GM19455 (cell line): ENCODE data around the gene MTFR2.
A peak's percentile ranks its signal among the peaks of the same experiment; 100 is the strongest.
"Not testable (repeated sequence)": the region's sequence is repeated elsewhere in the genome, so short reads cannot be mapped to it uniquely, and the experiment has no call there.

ENCODE experiments used
- ATAC-seq: cut with Tn5 transposase; IDR thresholded peaks from one replicate; pipeline ENCODE4 v1.9.1; 2021; ENCODE audit not compliant: unreplicated experiment

The MTFR2 gene

GRCh38 chr6:136236466-136237293 lies 13.4 kb downstream of the MTFR2 start:
- ATAC-seq, result no peak

DNA sequence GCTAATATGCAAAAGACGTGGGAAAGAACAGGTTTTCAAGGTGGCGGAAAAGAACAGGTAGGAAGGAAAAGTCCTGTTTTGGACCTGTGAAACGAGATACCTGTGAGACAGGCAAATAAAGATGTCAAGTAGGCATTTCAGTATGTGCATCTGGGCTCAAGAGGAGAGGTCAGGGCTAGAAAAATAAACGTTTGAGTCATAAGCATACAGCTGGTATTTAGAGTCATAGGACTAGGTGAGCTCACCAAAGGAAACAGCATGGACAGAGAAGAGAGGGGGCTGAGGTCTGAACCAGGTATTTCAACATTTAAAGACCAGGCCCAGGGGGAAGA lies 14.9 kb downstream of the MTFR2 start:
- no peak for ATAC-seq

GRCh38 chr6:136232701-136233100 lies 17.4 kb downstream of the MTFR2 start:
- no peak for ATAC-seq

GRCh38 chr6:136230219-136230853 lies 19.8 kb downstream of the MTFR2 start:
- ATAC-seq, result no peak

DNA sequence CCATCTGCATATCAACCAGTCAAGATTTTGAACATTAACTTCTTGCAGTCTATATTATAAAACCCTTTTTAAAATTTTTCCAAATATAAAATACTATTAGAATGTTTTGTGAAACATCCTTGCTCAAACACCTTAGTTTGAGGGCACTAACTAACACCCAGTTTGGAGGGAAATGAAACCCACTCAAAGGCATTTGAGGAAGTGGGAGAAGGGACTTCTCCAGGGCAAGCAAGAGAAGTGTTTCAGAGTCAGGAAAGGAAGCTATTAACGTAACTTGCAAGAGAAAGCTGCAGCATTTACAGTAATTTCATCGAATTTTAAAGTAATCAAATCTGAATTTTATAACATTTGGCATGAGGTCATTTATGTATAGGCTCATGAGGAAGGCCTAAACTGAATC lies 21.3 kb downstream of the MTFR2 start:
- no peak for ATAC-seq

DNA sequence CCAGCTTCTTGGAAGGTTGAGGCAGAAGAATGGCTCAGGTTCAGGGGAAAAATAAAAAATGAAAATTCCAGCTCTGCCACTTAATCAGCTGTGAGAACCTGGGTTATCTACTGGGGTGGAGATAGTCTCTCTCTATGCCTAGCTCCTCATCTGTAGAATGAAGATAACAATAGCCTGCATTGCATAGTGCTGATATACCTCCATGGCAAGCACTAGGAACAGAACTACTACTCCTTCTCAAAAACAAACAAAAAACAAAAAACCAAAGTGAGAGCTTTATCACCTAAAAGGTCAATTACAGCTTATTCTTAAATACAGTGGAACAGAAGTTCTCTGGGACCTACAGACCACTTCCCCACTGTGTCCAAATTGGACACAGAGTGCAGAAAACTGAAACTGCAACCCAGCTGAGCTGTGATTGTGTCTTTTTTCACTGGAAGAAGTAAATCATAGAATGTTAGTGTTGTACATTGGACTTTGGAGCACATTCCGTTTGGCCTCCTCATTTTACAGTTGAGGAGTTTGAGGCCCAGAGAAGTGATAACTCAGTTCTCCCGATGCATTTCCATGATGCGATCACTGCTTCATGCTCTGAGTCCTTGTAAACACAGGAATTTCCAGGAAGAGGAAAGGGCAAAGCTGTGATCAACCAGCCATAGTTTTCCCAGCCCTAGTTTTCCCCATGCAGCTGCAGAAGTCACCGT lies 23.3 kb downstream of the MTFR2 start:
- peak; percentile 13 for ATAC-seq

- ATAC-seq, result peak; percentile 82
These were observed 24.0 kb downstream of the MTFR2 start for GRCh38 chr6:136226027-136226673.

DNA sequence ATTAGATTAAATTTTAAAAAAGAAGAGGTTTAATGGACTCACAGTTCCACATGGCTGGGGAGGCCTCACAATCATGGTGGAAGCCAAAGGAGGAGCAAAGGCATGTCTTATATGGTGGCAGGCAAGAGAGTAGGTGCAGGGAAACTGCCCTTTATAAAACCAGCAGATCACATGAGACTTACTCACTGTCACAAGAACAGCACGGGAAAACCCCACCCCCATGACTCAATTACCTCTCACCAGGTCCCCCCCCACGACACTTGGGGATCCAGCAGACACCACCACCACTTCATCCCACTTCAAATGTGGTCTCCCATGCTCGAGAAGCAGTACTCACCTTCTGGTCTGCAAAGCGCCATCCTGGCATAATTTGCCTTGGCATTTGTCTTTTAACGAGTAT lies 24.6 kb downstream of the MTFR2 start:
- no peak for ATAC-seq

- ATAC-seq, result not testable (repeated sequence)
These were observed 25.1 kb downstream of the MTFR2 start for GRCh38 chr6:136224974-136225373.

- no peak for ATAC-seq
These were observed 33.4 kb downstream of the MTFR2 start for GRCh38 chr6:136216503-136217401.

- ATAC-seq, result no peak
These were observed 36.3 kb downstream of the MTFR2 start for GRCh38 chr6:136213853-136214252.

GRCh38 chr6:136213012-136213539 lies 37.0 kb downstream of the MTFR2 start:
- no peak for ATAC-seq

GRCh38 chr6:136212608-136213007 lies 37.5 kb downstream of the MTFR2 start:
- no peak for ATAC-seq

DNA sequence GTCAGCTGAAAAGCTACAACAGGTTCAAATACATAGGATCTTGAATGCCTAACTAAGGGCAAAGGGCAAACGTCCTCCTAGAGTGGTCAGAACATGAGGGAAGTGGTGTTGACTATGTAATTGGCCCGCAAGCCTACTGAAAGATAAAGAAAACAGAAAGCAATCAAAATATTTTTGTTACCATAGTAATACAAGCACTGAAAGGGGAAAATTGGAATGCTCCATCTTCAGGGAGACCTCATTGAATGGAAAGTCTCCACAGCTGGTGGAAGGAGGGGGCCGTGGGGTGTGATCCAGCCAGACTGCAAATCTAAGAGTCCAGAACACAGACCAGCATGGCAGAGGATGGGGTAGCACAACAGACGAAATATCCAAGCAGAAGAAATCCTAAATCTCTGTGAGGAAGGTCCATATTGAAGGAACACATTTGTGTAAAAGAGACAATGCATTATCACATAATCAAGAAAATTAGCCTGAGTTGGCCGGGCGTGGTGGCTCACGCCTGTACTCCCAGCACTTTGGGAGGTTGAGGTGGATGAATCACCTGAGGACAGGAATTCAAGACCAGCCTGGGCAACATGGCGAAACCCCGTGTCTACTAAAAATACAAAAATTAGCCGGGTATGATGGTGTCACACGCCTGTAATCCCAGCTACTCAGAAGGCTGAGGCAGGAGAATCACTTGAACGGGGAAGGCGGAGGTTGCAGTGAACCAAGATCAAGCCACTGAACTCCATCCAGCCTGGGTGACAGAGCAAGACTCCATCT lies 39.5 kb downstream of the MTFR2 start:
- no peak for ATAC-seq

- ATAC-seq, result no peak
These were observed 40.6 kb downstream of the MTFR2 start for GRCh38 chr6:136209496-136209895.

GRCh38 chr6:136208783-136209182 lies 41.3 kb downstream of the MTFR2 start:
- no peak for ATAC-seq

DNA sequence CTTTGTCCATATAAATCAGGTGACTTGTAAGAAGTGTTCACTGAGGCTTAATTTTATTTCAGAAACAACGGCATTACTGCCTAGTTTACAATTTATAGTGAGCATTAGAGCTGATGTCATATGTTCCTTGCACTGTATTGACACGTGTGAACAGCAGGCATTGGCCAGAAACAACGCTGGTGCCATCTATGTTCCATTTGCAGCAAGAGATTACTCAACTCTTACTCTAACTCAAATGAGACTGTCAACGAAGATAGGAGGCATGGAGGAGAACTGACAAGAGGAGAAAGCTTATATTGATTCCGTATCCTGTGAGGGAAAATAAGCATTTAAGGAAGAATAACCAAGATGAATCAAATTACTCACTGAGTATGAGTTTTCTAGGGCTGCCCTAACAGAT lies 48.4 kb downstream of the MTFR2 start:
- ATAC-seq, result no peak

- ATAC-seq, result no peak
These were observed 57.2 kb downstream of the MTFR2 start for GRCh38 chr6:136192902-136193301.

GRCh38 chr6:136191606-136192312 lies 58.4 kb downstream of the MTFR2 start:
- no peak for ATAC-seq
